Measurements from ENCODE around the gene FAM174C.
A peak's percentile ranks its signal among the peaks of the same experiment; 100 is the strongest.

The FAM174C gene

GRCh38 chr19:1235625-1236538 lies 39.4 kb upstream of the FAM174C start:
- Histone ChIP-seq H4K20me1 (ENCODE audit: insufficient read depth, low read length) (no peaks in the 10 kb centered on the region), H3K9ac (ENCODE audit: low read length) (no peak overlapping the region), H3K36me3 (replicated peaks; ENCODE audit: low read depth, low read length) (no peaks in the 10 kb centered on the region), H3K4me1 (ENCODE audit: low read length) (peaks cover 33% of the 10 kb centered on the region), H2AFZ (ENCODE audit: low read depth, low read length) (no peak overlapping the region), H3K4me3 (ENCODE audit: low read length) (no peak overlapping the region), H3K79me2 (ENCODE audit: low read length) (no peaks in the 10 kb centered on the region), H3K4me2 (ENCODE audit: low read length) (no peak overlapping the region), H3K27me3 (ENCODE audit: low read depth, low read length) (no peaks in the 10 kb centered on the region), H3K9me3 (ENCODE audit: insufficient read depth, low read length) (no peaks in the 10 kb centered on the region), H3K27ac (ENCODE audit: low read length) (no peak overlapping the region)
- no peak for TF ChIP-seq EZH2phosphoT487 (IDR thresholded peaks at IDR 0.05; ENCODE audit: low read depth)
- no peak for TF ChIP-seq CTCF (IDR thresholded peaks at IDR 0.05; ENCODE audit: low read depth, low read length)

GRCh38 chr19:1236576-1236975 lies 38.8 kb upstream of the FAM174C start:
- H2AFZ ChIP-seq (ENCODE audit: low read depth, low read length) = no peak overlapping the region
- no peak overlapping the region for H3K27ac ChIP-seq (ENCODE audit: low read length)
- TF ChIP-seq EZH2phosphoT487 (IDR thresholded peaks at IDR 0.05; ENCODE audit: low read depth) = no peak
- no peak for TF ChIP-seq CTCF (IDR thresholded peaks at IDR 0.05; ENCODE audit: low read depth, low read length)
- H3K4me2 ChIP-seq (ENCODE audit: low read length) = peak overlapping the region; percentile 87; the same call in 1 of the 2 replicates
- H3K27me3 ChIP-seq (ENCODE audit: low read depth, low read length) = no peaks in the 10 kb centered on the region
- H3K4me1 ChIP-seq (ENCODE audit: low read length) = peaks cover 30% of the 10 kb centered on the region
- no peaks in the 10 kb centered on the region for H4K20me1 ChIP-seq (ENCODE audit: insufficient read depth, low read length)
- no peak overlapping the region for H3K9ac ChIP-seq (ENCODE audit: low read length)
- no peak overlapping the region for H3K4me3 ChIP-seq (ENCODE audit: low read length)
- H3K79me2 ChIP-seq (ENCODE audit: low read length) = no peaks in the 10 kb centered on the region
- no peaks in the 10 kb centered on the region for H3K9me3 ChIP-seq (ENCODE audit: insufficient read depth, low read length)
- H3K36me3 ChIP-seq (replicated peaks; ENCODE audit: low read depth, low read length) = no peaks in the 10 kb centered on the region

DNA sequence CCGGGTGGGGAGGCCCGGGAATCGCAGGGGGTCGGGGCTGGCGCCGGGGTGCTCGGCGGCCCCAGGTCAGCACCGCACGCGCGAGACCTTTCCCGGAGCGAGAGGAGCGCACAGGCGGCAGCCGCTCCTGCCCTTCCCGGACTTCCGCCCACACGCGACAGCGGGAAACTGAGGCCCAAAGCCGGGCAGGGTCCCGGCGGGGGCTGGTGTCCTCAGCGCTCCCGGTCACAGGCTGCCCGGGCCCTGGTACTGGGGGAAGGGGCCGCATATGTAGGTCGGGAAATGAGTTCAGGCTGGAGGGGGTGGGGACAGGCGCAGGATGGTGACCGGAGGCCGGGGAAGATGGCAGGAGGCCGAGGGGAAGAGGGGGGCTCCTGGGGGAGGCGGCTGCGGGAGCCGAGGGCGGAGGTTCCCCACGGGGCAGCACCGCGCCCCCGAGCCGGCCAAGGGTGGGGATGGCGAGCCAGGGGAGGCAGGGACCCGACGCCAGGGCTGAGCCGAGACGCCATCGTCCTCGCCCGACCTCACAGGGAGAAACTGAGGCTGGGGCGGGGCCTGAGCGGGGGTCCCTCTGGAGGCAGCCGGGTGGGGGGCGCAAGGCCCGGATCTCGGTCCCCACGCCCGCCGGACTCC lies 38.2 kb upstream of the FAM174C start:
- H3K9me3 ChIP-seq (ENCODE audit: insufficient read depth, low read length) = no peaks in the 10 kb centered on the region
- H3K27me3 ChIP-seq (ENCODE audit: low read depth, low read length) = no peaks in the 10 kb centered on the region
- peak overlapping the region; percentile 87 for H3K4me2 ChIP-seq (ENCODE audit: low read length)
- H3K79me2 ChIP-seq (ENCODE audit: low read length) = peaks cover 5% of the 10 kb centered on the region
- H3K9ac ChIP-seq (ENCODE audit: low read length) = peak overlapping the region; percentile 60
- H2AFZ ChIP-seq (ENCODE audit: low read depth, low read length) = no peak overlapping the region
- peak overlapping the region; percentile 88 for H3K4me3 ChIP-seq (ENCODE audit: low read length)
- H4K20me1 ChIP-seq (ENCODE audit: insufficient read depth, low read length) = no peaks in the 10 kb centered on the region
- peaks cover 24% of the 10 kb centered on the region for H3K4me1 ChIP-seq (ENCODE audit: low read length)
- no peaks in the 10 kb centered on the region for H3K36me3 ChIP-seq (replicated peaks; ENCODE audit: low read depth, low read length)
- no peak overlapping the region for H3K27ac ChIP-seq (ENCODE audit: low read length)
- no peak for TF ChIP-seq EZH2phosphoT487 (IDR thresholded peaks at IDR 0.05; ENCODE audit: low read depth)
- TF ChIP-seq CTCF (IDR thresholded peaks at IDR 0.05; ENCODE audit: low read depth, low read length) = no peak

GRCh38 chr19:1237754-1238368 lies 37.5 kb upstream of the FAM174C start, which contains the start of gene CBARP:
Gene CBARP (minus strand): TSS chr19:1238005. CDS start chr19:1236100, 1,905 bp downstream.
- Histone ChIP-seq H2AFZ (ENCODE audit: low read depth, low read length) (peak within 1 kb of the TSS; percentile 61; the same call in 1 of the 2 replicates), H3K4me2 (ENCODE audit: low read length) (peak within 1 kb of the TSS; percentile 87), H3K27ac (ENCODE audit: low read length) (no peak within 1 kb of the TSS), H3K36me3 (replicated peaks; ENCODE audit: low read depth, low read length) (no peaks in the 10 kb centered on the region), H3K79me2 (ENCODE audit: low read length) (peaks cover 10% of the 10 kb centered on the region), H3K9ac (ENCODE audit: low read length) (peak within 1 kb of the TSS; percentile 60), H3K27me3 (ENCODE audit: low read depth, low read length) (no peaks in the 10 kb centered on the region), H4K20me1 (ENCODE audit: insufficient read depth, low read length) (no peaks in the 10 kb centered on the region), H3K9me3 (ENCODE audit: insufficient read depth, low read length) (no peaks in the 10 kb centered on the region), H3K4me1 (ENCODE audit: low read length) (peaks cover 22% of the 10 kb centered on the region), H3K4me3 (ENCODE audit: low read length) (peak within 1 kb of the TSS; percentile 88)
- no peak for TF ChIP-seq EZH2phosphoT487 (IDR thresholded peaks at IDR 0.05; ENCODE audit: low read depth)
- no peak for TF ChIP-seq CTCF (IDR thresholded peaks at IDR 0.05; ENCODE audit: low read depth, low read length)

All from OCI-LY3 (cell line).